ENCODE results near the gene ZNF566.
A peak's percentile ranks its signal among the peaks of the same experiment; 100 is the strongest.

ZNF566 gene

DNA sequence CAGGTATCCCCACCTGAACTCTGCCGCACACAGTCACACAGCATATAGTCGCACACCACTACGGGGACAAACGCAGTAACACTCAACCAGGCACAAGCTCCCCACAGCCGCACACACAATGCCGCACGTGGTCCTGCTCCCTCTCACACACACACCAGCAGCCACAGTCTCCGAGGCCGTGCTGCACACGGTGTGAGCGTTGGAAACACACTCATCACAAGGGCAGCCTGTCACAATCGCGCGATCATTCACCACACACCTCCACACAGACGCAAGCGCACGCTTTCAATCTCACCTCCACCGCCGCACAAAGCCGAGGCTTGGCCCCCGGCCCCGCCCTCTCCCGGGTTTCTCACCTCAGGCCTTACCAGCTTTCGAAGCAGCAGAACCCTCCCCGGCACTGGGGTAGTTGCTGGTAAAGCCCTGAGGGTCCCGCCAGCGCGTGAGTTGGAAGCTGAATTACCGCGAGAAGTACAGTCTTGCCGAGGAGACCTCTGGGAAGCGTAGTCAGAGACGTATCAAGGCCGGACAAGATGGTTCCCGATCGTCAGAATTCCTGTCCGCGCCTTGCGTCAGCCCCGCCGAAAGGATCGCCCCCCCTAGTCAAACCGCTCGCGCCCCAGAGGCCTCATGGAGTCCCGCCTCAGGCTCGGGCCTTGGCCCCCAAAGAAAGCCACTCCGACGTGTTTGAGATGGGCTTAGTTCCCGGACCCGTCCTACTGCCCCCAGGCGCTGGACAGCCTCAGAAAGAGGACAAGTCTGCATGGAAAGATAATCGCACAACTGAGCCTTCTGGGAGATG lies at the start of gene ZNF566:
Gene ZNF566, minus strand, starts transcription at position 444 of the 802 bp plus-strand sequence. CDS start 13,004 bp downstream, outside the sequence.
- TF ChIP-seq CTCF (IDR thresholded peaks at IDR 0.05; ENCODE audit: low read depth, low read length) = no peak
- peak within 1 kb of the TSS; percentile 73 for H3K4me3 ChIP-seq (ENCODE audit: low read depth, low read length)

GRCh38 chr19:36528921-36529518 lies 39.7 kb upstream of the ZNF566 start:
- TF ChIP-seq CTCF (IDR thresholded peaks at IDR 0.05; ENCODE audit: low read depth, low read length) = no peak

GRCh38 chr19:36528194-36528920 lies 39.0 kb upstream of the ZNF566 start, which contains the start of gene ZNF260:
TSS of gene ZNF260 (minus strand) at chr19:36528271. CDS start at chr19:36515238, 13,033 bp downstream.
- H3K4me3 ChIP-seq (ENCODE audit: low read depth, low read length) = peak within 1 kb of the TSS; percentile 74
- no peak for TF ChIP-seq CTCF (IDR thresholded peaks at IDR 0.05; ENCODE audit: low read depth, low read length)

More at GRCh38 chr19:36528921-36529518, 39.7 kb upstream of the ZNF566 start:
- peak overlapping the region; percentile 74 for H3K4me3 ChIP-seq (ENCODE audit: low read depth, low read length)

DNA sequence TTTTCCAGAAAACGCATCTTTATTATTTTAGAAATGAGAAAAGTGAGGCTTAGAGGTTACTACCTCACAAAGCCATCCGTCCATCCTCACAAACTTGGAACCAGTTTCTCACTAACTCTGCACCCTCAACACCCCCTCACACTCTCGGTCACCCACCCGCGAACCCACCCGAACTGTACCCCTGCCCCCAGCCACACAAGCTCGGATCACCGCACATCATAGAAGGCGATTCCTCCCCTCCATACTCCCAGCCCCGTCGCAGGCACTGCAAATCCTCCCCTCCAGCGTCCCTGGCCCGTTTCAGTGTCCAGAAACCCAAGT lies 38.5 kb upstream of the ZNF566 start:
- peak overlapping the region; percentile 74 for H3K4me3 ChIP-seq (ENCODE audit: low read depth, low read length)

GRCh38 chr19:36527341-36527740 lies 38.0 kb upstream of the ZNF566 start:
- no peak for TF ChIP-seq CTCF (IDR thresholded peaks at IDR 0.05; ENCODE audit: low read depth, low read length)
- H3K4me3 ChIP-seq (ENCODE audit: low read depth, low read length) = peak overlapping the region; percentile 74

More for the DNA sequence above, 38.5 kb upstream of the ZNF566 start:
- no peak for TF ChIP-seq CTCF (IDR thresholded peaks at IDR 0.05; ENCODE audit: low read depth, low read length)

DNA sequence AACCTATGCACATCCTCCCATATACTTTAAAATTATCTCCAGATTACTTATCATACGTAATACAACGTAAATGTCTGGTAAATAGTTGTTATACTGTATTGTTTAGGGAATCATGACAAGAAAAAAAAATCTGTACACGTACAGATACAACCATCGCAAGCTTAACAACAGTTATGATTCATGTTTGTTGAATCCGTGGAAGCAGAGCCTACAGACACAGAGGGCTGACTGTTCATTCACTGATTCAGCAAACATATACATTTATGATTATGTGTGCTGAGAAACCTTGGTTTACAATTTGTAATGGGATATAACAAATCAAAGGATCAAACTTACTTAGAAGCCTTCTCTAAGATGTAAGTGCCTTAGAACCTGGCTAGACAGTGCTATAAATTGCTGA lies 37.2 kb upstream of the ZNF566 start:
- no peak for TF ChIP-seq CTCF (IDR thresholded peaks at IDR 0.05; ENCODE audit: low read depth, low read length)
- H3K4me3 ChIP-seq (ENCODE audit: low read depth, low read length) = no peak overlapping the region
